GM21515 (cell line): Measurements from ENCODE around the gene DHRS3.

ENCODE experiments used
- ATAC-seq: cut with Tn5 transposase; IDR thresholded peaks from one replicate; pipeline ENCODE4 v1.9.1; 2021; ENCODE audit not compliant: unreplicated experiment

DHRS3 gene

DNA sequence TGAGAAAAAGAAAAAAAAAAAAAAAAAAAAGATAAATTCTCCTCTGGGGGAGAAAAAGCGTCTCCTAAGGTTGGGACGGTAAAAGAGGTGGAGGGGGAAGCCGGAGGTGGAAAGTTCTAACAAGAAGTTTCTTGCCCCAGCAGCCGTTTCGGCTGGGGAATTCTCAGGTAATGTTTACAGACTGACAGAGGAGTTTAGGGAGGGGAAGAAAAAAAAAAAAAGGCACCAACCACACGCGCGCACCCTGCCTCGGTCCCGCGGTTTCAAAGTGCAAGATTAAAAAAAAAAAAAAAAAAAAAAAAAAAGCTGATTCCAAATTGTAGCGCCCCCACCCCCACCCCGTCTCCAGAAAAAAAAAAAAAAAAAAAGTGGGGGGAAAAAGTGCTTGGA lies 504 bp downstream of the DHRS3 start:
- ATAC-seq: no peak

DNA sequence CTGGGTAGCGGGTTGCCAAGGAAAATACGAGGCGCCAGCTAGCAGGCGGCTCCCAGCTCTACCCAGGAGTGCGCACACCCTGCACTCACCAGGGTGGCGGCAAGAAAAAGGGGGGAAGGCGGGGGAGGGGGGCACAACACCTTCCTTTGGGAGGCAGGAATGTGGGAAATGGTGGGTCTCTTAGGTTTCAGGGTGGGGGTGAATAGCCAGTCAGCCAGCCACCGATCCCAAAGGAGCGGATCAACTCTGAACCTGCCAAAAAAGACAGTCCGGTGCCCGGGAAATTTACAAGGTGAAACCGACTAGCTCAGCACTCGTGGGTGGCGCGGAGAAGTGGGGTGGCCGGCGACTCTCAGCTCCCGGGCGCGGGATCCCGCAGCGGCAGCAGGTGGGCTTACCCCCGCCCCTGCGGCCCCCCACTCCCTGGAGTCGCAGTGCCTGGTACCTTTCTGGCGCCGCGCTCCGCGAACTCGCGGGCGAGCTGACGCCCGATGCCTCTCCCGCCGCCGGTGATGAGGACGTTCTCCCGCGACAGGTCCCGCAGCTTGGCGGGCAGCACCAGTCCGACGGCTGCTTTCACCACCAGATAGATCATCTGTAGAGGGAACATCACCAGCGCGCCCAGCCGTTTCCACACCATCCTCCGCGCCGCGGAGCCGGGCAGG lies 1.2 kb downstream of the DHRS3 start:
- ATAC-seq: no peak

- ATAC-seq: no peak
These were observed 1.9 kb downstream of the DHRS3 start for GRCh38 chr1:12615865-12616708.

- ATAC-seq: no peak
These were observed 2.7 kb downstream of the DHRS3 start for GRCh38 chr1:12615159-12615864.

GRCh38 chr1:12614402-12615158 lies 3.4 kb downstream of the DHRS3 start:
- ATAC-seq: no peak

DNA sequence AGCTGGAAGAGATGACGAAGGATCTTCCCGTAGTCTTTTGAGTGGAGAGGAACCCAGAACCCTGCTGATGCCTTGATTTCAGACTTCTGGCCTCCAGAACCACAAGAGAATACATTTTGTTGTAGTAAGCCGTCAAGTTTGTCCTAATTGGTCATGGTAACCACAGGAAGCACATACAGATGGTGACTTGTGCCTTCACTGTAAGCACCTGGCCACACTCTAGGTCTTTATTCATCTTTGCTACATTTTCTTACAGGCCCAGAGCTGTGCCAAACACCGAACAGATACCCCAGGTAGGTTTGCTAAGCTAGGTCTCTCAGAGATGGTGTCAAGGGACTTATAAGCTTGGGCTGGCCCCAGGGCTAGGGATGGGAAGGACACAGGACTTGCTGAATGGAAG lies 4.8 kb downstream of the DHRS3 start:
- ATAC-seq: no peak

GRCh38 chr1:12610941-12611340 lies 7.1 kb downstream of the DHRS3 start:
- no peak for ATAC-seq

DNA sequence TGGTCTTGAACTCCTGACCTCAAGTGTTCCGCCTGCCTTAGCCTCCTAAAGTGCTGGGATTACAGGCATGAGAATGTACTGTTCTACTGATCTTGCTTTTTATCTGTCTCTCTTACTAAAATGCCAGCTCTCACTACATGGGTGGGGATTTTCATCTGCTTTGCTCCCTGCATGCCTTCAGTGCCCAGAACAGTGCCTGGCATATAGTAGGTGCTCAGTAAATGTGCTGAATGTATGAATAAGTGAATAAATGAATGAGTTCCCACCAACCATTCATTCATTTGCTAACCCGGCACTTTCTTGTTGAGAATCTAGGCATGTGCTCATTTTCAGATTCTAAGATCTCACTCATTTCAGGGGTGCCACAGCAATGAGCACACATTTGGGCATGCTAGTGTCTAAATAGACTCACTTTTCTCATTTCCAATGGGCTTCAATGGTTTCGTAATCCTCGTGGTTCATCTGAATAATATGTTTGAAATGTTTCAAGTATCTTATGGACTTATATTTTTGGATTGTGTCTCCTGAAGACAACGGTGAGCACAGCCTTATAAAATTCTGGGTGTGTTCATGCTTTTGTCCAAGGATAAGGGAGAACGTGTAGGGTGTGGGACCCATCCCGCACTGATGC lies 7.6 kb downstream of the DHRS3 start:
- ATAC-seq: no peak

GRCh38 chr1:12609469-12610003 lies 8.5 kb downstream of the DHRS3 start:
- no peak for ATAC-seq

DNA sequence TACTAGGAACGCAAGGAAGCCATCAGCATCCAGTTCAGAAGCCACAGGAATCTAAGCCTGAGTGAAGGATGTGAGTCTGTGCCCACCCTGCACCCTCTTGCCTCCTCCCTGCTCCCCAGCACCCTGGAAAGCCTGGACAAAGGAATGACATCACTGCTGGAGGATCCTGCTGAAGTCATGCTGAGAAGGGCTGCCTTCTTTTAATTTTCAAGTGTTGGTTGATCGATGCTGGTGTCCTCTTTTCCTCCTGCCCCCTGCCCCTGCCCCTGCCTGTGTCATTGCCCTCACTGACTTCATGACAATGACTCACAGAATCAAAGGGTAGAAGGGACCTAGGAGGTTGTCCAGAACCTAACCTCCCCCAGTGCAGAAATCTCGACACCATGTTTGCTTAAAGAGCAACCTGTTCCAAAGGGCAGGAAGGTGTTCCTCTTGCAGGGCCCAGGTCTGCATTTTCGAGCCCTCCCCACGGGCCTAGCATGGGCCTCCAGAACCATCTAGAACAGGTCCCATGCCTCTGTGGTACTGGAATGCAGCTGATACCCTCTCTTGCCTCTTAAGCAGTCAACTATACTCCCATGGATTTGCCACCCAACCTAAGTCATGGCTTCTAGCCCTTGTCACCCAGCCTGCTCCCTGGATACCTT lies 9.6 kb downstream of the DHRS3 start:
- no peak for ATAC-seq

GRCh38 chr1:12607263-12607662 lies 10.7 kb downstream of the DHRS3 start:
- ATAC-seq: no peak

DNA sequence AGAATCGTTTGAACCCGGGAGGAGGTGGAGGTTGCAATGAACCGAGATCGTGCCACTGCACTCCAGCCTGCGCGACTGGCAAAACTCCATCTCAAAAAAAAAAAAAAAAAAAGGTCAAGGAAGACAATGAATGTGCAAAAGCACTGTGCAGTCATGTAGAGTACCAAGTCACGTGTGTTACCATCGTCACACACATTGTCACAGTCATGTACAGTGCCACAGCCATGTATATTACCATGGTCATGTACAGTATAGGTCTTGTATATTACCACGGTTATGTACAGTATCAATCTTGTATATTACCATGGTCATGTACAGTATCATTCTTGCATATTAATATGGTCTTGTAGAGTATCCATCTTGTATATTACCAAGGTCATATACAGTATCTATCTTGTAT lies 13.0 kb downstream of the DHRS3 start:
- ATAC-seq: no peak

DNA sequence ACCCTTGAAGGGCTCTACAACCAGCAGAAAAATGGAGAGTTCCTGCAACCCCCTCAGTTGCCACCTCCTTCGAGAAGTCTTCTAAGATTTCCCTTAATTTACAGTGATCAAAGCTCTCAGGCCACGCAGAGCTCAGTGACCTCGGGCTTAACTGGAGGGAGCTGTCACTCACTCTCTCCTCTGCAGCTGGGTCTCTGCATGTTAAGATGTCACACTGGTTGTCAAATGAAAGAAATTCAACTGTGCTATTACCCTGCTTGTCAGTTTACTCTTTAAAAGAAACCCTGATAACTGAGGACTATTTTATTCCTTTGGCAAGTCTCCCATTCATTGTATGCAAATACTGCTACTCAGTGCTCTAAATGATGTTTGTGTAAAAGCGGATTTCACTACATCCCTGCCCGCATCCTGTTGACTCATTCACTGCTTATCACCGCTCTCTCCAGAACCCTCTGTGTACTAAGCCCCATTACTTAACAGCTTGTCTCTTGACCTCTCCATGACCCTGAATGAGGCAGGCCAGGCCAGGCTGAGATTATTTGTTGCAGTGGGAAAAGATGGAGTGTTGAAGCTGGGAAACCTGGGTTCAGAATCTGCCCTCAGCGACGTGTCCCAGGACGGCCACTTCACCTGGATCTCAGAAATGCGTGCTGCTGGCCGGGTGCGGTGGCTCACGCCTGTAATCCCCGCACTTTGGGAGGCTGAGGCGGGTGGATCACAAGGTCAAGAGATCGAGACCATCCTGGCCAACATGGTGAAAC lies 13.7 kb downstream of the DHRS3 start:
- peak; percentile 56 for ATAC-seq

DNA sequence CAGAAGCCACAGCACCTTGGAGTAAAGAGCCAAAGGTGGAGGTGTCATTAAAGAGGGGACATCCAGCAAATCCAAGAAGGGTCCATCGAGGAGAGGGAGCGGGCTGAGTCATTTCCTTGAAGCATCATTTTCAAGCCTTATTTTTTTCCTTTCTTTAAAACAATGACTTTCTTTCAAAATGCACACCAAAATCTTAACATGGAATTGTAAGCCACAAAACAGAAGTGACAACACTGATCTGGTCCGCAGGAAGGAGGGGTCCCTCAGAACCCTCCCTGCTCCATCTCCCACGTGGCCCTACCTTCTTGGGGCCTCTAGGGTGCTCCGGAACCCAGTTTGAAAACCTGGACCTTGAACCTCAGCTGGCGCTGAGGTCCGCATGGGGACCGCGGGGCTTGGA lies 14.8 kb downstream of the DHRS3 start:
- ATAC-seq: no peak

DNA sequence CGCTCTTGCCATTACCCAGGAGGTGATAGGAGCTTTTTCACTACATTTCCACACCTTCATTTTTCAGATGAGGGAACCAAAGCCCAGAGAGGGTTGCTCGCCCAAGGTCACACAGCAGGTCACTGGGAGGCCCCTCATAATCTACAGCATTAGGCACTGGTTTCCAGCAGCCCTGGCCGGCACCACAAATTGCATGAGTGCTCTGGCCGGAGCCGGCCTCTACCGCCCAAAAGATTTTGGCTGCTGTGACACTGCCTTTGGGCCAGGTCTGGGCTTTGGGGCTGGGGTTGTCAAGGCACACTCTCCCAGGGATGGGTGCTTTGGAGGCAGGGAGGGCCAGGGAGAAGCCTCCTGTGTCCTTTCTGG lies 15.4 kb downstream of the DHRS3 start:
- no peak for ATAC-seq

DNA sequence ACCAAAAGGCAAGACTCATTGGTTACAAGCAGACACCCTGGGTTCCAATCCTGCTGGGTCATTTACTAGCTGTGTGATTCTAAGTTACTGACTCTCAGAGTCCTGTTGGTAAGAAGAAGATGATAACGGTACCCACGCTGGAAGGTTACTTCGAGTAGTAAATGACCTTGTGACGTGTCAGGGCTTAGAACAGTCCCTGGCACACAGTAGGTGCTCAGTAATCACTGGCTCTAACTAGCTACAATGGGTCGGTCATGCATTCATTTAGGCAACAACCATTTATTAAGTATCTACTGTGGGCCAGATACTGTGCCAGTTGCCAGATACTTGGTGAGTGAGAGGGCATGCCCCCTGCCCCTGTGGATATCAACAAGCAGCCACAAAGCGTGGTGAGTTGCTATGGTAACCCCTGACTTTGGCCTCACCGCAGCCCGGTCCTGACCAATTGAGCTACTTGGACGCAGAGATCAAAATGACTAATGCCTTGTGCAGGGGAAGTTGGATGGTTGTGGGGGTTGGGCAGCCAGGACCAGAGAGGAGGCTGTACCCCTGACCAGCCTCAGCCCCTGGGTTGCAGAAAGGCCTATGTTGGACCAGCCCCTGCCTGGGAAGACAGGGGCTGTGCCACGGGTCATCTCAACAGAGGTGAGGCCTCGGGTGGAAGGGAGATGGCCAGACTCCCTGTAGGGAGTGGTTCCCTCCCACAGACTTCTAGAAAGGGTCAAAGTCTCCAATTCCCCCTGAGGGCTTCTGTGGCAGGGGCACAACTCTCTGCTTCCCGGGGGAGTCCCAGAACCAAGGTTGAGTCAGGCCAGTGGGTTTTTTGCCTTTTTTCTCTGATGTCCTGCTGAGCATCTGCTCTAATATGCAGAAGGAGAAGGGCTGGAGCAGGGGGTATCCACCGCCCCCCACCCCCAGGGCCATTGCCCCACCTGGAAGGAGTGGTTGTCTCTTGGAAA lies 16.0 kb downstream of the DHRS3 start:
- no peak for ATAC-seq

DNA sequence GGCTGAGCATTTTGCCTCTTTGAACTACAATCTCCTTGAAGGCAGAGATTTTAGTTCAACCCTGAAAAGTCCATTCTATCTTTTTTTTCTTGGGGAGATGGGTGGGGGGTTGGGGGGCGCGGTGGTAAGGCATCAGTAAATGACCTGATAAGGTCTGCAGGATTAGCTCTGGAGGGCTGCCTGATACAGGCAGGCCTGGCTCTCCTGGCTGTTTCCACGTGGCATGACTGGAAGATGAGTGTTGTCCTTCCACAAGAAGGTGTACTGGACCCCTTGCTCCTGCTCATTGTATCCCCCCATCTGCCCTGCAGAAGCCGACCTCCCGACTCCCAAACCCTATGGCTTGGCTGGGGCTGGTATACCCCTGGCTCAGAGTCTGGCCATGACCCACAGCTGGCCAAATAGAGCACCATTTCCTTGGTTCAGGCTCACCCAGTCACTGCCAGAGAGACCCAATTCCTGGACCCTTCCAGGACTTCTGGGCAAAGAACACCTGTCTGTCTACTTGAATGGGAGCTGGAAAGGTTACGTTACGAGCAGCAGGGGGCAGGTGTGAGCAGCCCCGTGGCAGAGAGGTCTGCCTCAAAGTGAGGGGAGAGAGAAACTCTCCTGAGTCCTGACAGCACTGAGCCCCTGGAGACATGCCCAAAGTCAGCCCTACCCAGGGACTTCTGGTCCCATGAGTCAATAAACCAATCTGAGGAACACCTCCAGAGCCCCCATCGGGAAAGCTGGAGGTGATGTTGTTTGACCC lies 17.0 kb downstream of the DHRS3 start:
- ATAC-seq: no peak

GRCh38 chr1:12600335-12600734 lies 17.7 kb downstream of the DHRS3 start:
- ATAC-seq: no peak
